Activated CD8-positive, alpha-beta memory T cell treated with anti-CD3 and anti-CD28 coated beads, Interleukin-2, amount 10 ng/mL, durations not matched to agents 7 days and 5 days (primary cell): ENCODE measurements around the gene ZNF808. TPM values are rescaled to one million over a fixed set of nuclear protein-coding genes. Genes with fewer than 3 reads are reported as not detected.
"Not testable (repeated sequence)": the region's sequence is repeated elsewhere in the genome, so short reads cannot be mapped to it uniquely, and the experiment has no call there.

ENCODE experiments used
- ATAC-seq: fragments of 150-1000 bp; cut with Tn5 transposase; one replicate; pipeline ENCODE4 v1.10.0; 2021; ENCODE audit warnings: moderate library complexity
- CTCF ChIA-PET: fragments of 350-600 bp; sonication (Branson Sonifier 250); formaldehyde crosslinking; loops from one replicate; lab custom pipeline; 2021; ENCODE audit warnings: antibody characterized with exemption; lab: Charles Lee
- DNase-seq: peaks from one replicate; pipeline ENCODE4 v3.0.0-alpha.2; 2020
- H3K27ac Mint-ChIP-seq: one replicate; pipeline ENCODE4 v1.8.0; 2021; ENCODE audit warnings: mild to moderate bottlenecking, mixed read lengths
- H3K27me3 Mint-ChIP-seq: one replicate; pipeline ENCODE4 v1.8.0; 2021; ENCODE audit warnings: mixed read lengths
- H3K36me3 Mint-ChIP-seq: one replicate; pipeline ENCODE4 v1.8.0; 2021; ENCODE audit warnings: mild to moderate bottlenecking, mixed read lengths
- H3K4me1 Mint-ChIP-seq: one replicate; pipeline ENCODE4 v1.8.0; 2021; ENCODE audit warnings: mixed read lengths
- H3K4me3 Mint-ChIP-seq: one replicate; pipeline ENCODE4 v1.8.0; 2021; ENCODE audit warnings: mild to moderate bottlenecking, moderate library complexity, mixed read lengths
- H3K9me3 Mint-ChIP-seq: one replicate; pipeline ENCODE4 v1.8.0; 2022; ENCODE audit warnings: low read depth, mixed read lengths
- total RNA-seq, 2 experiments: library from RNA; stranded (reverse); gene quantifications; one replicate each; pipeline ENCODE4 v1.2.3, GENCODE V29; 2021

Gene ZNF808
- 10 to 100 TPM; 33.9 to 45.1 TPM for total RNA-seq

GRCh38 chr19:52527134-52527955 is at the start of gene ZNF808:
Gene ZNF808 (plus strand): TSS chr19:52527668. CDS start chr19:52543285, 15,617 bp downstream.
- CTCF ChIA-PET = interaction anchor here (0.7 to 0.8 kb wide), 2 partner anchors 14 to 24 kb away, joined by 3 read pairs; no protein-coding TSS in a partner anchor
- H3K36me3 Mint-ChIP-seq = peaks cover 39% of the 10 kb centered on the region
- peaks cover 12% of the 10 kb centered on the region for H3K9me3 Mint-ChIP-seq
- peak within 1 kb of the TSS; percentile 96 for H3K27ac Mint-ChIP-seq
- H3K4me1 Mint-ChIP-seq = peaks cover 21% of the 10 kb centered on the region
- peak within 1 kb of the TSS; percentile 96 for H3K4me3 Mint-ChIP-seq
- ATAC-seq (peak; percentile 91), DNase-seq (peak; percentile 98)
- H3K27me3 Mint-ChIP-seq = no peaks in the 10 kb centered on the region

- DNase-seq, H3K27me3 Mint-ChIP-seq, ATAC-seq, H3K36me3 Mint-ChIP-seq, H3K4me1 Mint-ChIP-seq, CTCF ChIA-PET, H3K4me3 Mint-ChIP-seq, H3K27ac Mint-ChIP-seq: not testable (repeated sequence)
- H3K9me3 Mint-ChIP-seq = peaks cover 20% of the 10 kb centered on the region
Observed at GRCh38 chr19:52484111-52484743, 43.2 kb upstream of the ZNF808 start.

GRCh38 chr19:52485064-52485463 is 42.4 kb upstream of the ZNF808 start:
- H3K4me1 Mint-ChIP-seq, ATAC-seq, H3K36me3 Mint-ChIP-seq, H3K4me3 Mint-ChIP-seq, H3K27ac Mint-ChIP-seq, H3K27me3 Mint-ChIP-seq, CTCF ChIA-PET, DNase-seq: not testable (repeated sequence)
- peaks cover 18% of the 10 kb centered on the region for H3K9me3 Mint-ChIP-seq

- H3K4me1 Mint-ChIP-seq, CTCF ChIA-PET, H3K4me3 Mint-ChIP-seq, H3K27ac Mint-ChIP-seq, H3K36me3 Mint-ChIP-seq, H3K27me3 Mint-ChIP-seq, ATAC-seq, DNase-seq: not testable (repeated sequence)
- H3K9me3 Mint-ChIP-seq = peaks cover 15% of the 10 kb centered on the region
Observed at GRCh38 chr19:52485561-52486240, 41.8 kb upstream of the ZNF808 start.

GRCh38 chr19:52492201-52492993 is 35.1 kb upstream of the ZNF808 start:
- no peak for ATAC-seq
- DNase-seq = peak; percentile 43
- no peak overlapping the region for H3K4me3 Mint-ChIP-seq

GRCh38 chr19:52492994-52493470 is 34.4 kb upstream of the ZNF808 start:
- CTCF ChIA-PET = no interaction called here
- Mint-ChIP-seq H3K27me3 (no peaks in the 10 kb centered on the region), H3K27ac (no peak overlapping the region), H3K4me1 (peaks cover 2% of the 10 kb centered on the region), H3K4me3 (no peak overlapping the region), H3K9me3 (peaks cover 20% of the 10 kb centered on the region), H3K36me3 (peaks cover 8% of the 10 kb centered on the region)
- peak; percentile 42 for ATAC-seq
- no peak for DNase-seq

More at GRCh38 chr19:52492201-52492993, 35.1 kb upstream of the ZNF808 start:
- Mint-ChIP-seq H3K27me3 (no peaks in the 10 kb centered on the region), H3K4me1 (peaks cover 2% of the 10 kb centered on the region), H3K9me3 (peaks cover 19% of the 10 kb centered on the region), H3K36me3 (peaks cover 8% of the 10 kb centered on the region), H3K27ac (no peak overlapping the region)
- CTCF ChIA-PET = no interaction called here

GRCh38 chr19:52494518-52494917 is 33.0 kb upstream of the ZNF808 start:
- Mint-ChIP-seq H3K9me3 (peaks cover 23% of the 10 kb centered on the region), H3K4me1 (peaks cover 2% of the 10 kb centered on the region), H3K27ac (no peak overlapping the region), H3K36me3 (peaks cover 10% of the 10 kb centered on the region), H3K4me3 (no peak overlapping the region), H3K27me3 (no peaks in the 10 kb centered on the region)
- DNase-seq (no peak), ATAC-seq (no peak)
- CTCF ChIA-PET = no interaction called here

GRCh38 chr19:52498571-52498970 is 28.9 kb upstream of the ZNF808 start:
- H3K4me1 Mint-ChIP-seq = no peaks in the 10 kb centered on the region
- CTCF ChIA-PET = interaction anchor here (0.6 to 1.1 kb wide), 2 partner anchors 10 to 190 kb away, joined by 4 read pairs; no protein-coding TSS in a partner anchor
- no peaks in the 10 kb centered on the region for H3K27me3 Mint-ChIP-seq
- peaks cover 7% of the 10 kb centered on the region for H3K36me3 Mint-ChIP-seq
- H3K9me3 Mint-ChIP-seq = peaks cover 16% of the 10 kb centered on the region
- no peak for ATAC-seq
- H3K27ac Mint-ChIP-seq = no peak overlapping the region
- no peak for DNase-seq
- H3K4me3 Mint-ChIP-seq = no peak overlapping the region

GRCh38 chr19:52500474-52500873 is 27.0 kb upstream of the ZNF808 start:
- CTCF ChIA-PET, H3K4me1 Mint-ChIP-seq, H3K36me3 Mint-ChIP-seq, H3K27me3 Mint-ChIP-seq, H3K27ac Mint-ChIP-seq, H3K4me3 Mint-ChIP-seq, ATAC-seq, DNase-seq: not testable (repeated sequence)
- peaks cover 20% of the 10 kb centered on the region for H3K9me3 Mint-ChIP-seq

GRCh38 chr19:52500991-52501390 is 26.5 kb upstream of the ZNF808 start:
- H3K4me1 Mint-ChIP-seq, H3K27me3 Mint-ChIP-seq, H3K36me3 Mint-ChIP-seq, ATAC-seq, DNase-seq, H3K27ac Mint-ChIP-seq, CTCF ChIA-PET, H3K4me3 Mint-ChIP-seq: not testable (repeated sequence)
- peaks cover 20% of the 10 kb centered on the region for H3K9me3 Mint-ChIP-seq

GRCh38 chr19:52507266-52507665 is 20.2 kb upstream of the ZNF808 start:
- Mint-ChIP-seq H3K27ac (no peak overlapping the region), H3K4me3 (no peak overlapping the region), H3K27me3 (no peaks in the 10 kb centered on the region), H3K4me1 (no peaks in the 10 kb centered on the region), H3K9me3 (peaks cover 18% of the 10 kb centered on the region), H3K36me3 (peaks cover 11% of the 10 kb centered on the region)
- DNase-seq = no peak
- ATAC-seq = no peak
- CTCF ChIA-PET = no interaction called here

GRCh38 chr19:52516191-52516590 is 11.3 kb upstream of the ZNF808 start:
- Mint-ChIP-seq H3K4me1 (peaks cover 4% of the 10 kb centered on the region), H3K27ac (no peak overlapping the region), H3K9me3 (peaks cover 30% of the 10 kb centered on the region), H3K36me3 (peaks cover 14% of the 10 kb centered on the region), H3K4me3 (no peak overlapping the region), H3K27me3 (no peaks in the 10 kb centered on the region)
- no peak for DNase-seq
- ATAC-seq = no peak
- CTCF ChIA-PET = no interaction called here

- H3K36me3 Mint-ChIP-seq = peaks cover 17% of the 10 kb centered on the region
- no peak for ATAC-seq
- DNase-seq = no peak
- H3K27ac Mint-ChIP-seq = no peak overlapping the region
- H3K4me1 Mint-ChIP-seq = peaks cover 4% of the 10 kb centered on the region
- H3K4me3 Mint-ChIP-seq = no peak overlapping the region
- peaks cover 23% of the 10 kb centered on the region for H3K9me3 Mint-ChIP-seq
- CTCF ChIA-PET = no interaction called here
- no peaks in the 10 kb centered on the region for H3K27me3 Mint-ChIP-seq
Observed at GRCh38 chr19:52518646-52519045, 8.8 kb upstream of the ZNF808 start.
